Lung (tissue), 12 donors: ENCODE results near the gene WDR53. TPM values are rescaled to one million over a fixed set of nuclear protein-coding genes. Genes with fewer than 3 reads are reported as not detected.

Source experiments
- ATAC-seq: fragments of 200-7000 bp; cut with Tn5 transposase; one replicate; pipeline ENCODE4 v1.9.1; 2020; ENCODE audit warnings: moderate number of reproducible peaks; ENCODE audit not compliant: insufficient read depth, low FRiP score
- DNase-seq, 3 donors: peaks; one replicate each; pipeline ENCODE4 v3.0.0-alpha.2; 2013 to 2017
- H3K27ac ChIP-seq, 2 donors: one replicate each; pipeline ENCODE4 v1.5.1; 2013; ENCODE audit warnings: mild to moderate bottlenecking in 2 of 2, moderate library complexity in 2 of 2, control low read depth in 1 of 2, inconsistent platforms in 1 of 2, low read depth in 1 of 2, low read length in 1 of 2
- H3K27me3 ChIP-seq, 3 donors: one replicate each; pipeline ENCODE4 v1.5.1; 2013; ENCODE audit warnings: low read length in 2 of 3; ENCODE audit not compliant: control insufficient read depth in 3 of 3, insufficient read depth in 3 of 3
- H3K36me3 ChIP-seq, 4 donors: one replicate each; pipeline ENCODE4 v1.5.1; 2013; ENCODE audit warnings: low read length in 4 of 4, mild to moderate bottlenecking in 1 of 4, moderate library complexity in 1 of 4; ENCODE audit not compliant: control insufficient read depth in 4 of 4, insufficient read depth in 4 of 4
- H3K4me1 ChIP-seq, 5 donors: one replicate each; pipeline ENCODE4 v1.5.1; 2013; ENCODE audit warnings: low read length in 5 of 5, mild to moderate bottlenecking in 2 of 5, moderate library complexity in 1 of 5; ENCODE audit not compliant: control insufficient read depth in 5 of 5, insufficient read depth in 5 of 5
- H3K4me3 ChIP-seq: one replicate; pipeline ENCODE4 v1.5.1; 2013; ENCODE audit warnings: mild to moderate bottlenecking, control low read depth, moderate library complexity
- H3K9ac ChIP-seq, 2 donors: one replicate each; pipeline ENCODE4 v1.5.1; 2013; ENCODE audit warnings: low read length in 2 of 2, control low read depth in 1 of 2; ENCODE audit not compliant: insufficient read depth in 1 of 2
- H3K9me3 ChIP-seq, 4 donors: one replicate each; pipeline ENCODE4 v1.5.1; 2013; ENCODE audit warnings: low read length in 3 of 4, mild to moderate bottlenecking in 1 of 4, moderate library complexity in 1 of 4; ENCODE audit not compliant: control insufficient read depth in 4 of 4, insufficient read depth in 3 of 4
- CTCF ChIP-seq: IDR thresholded peaks from 2 replicates; pipeline ENCODE4 v1.5.1; 2012; ENCODE audit warnings: mild to moderate bottlenecking; ENCODE audit errors: control extremely low read depth, extremely low read depth
- WGBS, 2 donors: extraction: QIAGEN DNeasy Blood & Tissue Kit; methylation state at CpG; one replicate each; pipeline ENCODE4 v1.1.7; 2013; 5-methylcytosine and 5-hydroxymethylcytosine counted together
- polyA plus RNA-seq, 2 donors: library from polyadenylated mRNA; stranded (reverse); fragments of 200-250 nt; gene quantifications; one replicate each; pipeline ENCODE4 v1.2.1, GENCODE V29; 2013
- total RNA-seq, 2 donors: library from RNA; depleted of rRNA in 1 of 2; stranded (reverse); fragments of >200 nt in 1 of 2; gene quantifications; one replicate each; pipeline ENCODE4 v1.2.1, GENCODE V29; 2014 to 2021
- donor health status: control.
- donor health status: control.
- donor health status: Bipolar disorder and iron deficiency.
- donor health status: healthy.
- donor health status: DM: yes; HTN: yes; CAD: no.

Gene WDR53
- total and polyA plus RNA-seq, 4 donors, result 6.3 to 17.4 (median 9.5) TPM

- ATAC-seq (no peak), DNase-seq (no peak)
- H3K9me3 ChIP-seq, result peaks cover 2 to 31% (median 16%) of the 10 kb centered on the region in 4 donors
- H3K36me3 ChIP-seq, result no peaks in the 10 kb centered on the region
- no peak overlapping the region for H3K4me3 ChIP-seq
- no peaks in the 10 kb centered on the region for H3K27me3 ChIP-seq
- 89 to 95% methylated on average over 2 of the region's 2 CpGs for WGBS, 2 donors
- TF ChIP-seq CTCF, result no peak
- H3K4me1 ChIP-seq, result no peaks in the 10 kb centered on the region
- no peak overlapping the region for H3K9ac ChIP-seq
- H3K27ac ChIP-seq, result no peak overlapping the region
Measured at GRCh38 chr3:196517919-196518318, 50.4 kb downstream of the WDR53 start.

- Histone ChIP-seq H3K4me1 (no peaks in the 10 kb centered on the region), H3K9ac (no peak overlapping the region), H3K4me3 (no peak overlapping the region), H3K9me3 (peaks cover 2 to 30% (median 15%) of the 10 kb centered on the region in 4 donors), H3K27ac (no peak overlapping the region), H3K36me3 (no peaks in the 10 kb centered on the region), H3K27me3 (no peaks in the 10 kb centered on the region)
- TF ChIP-seq CTCF, result no peak
- no peak for DNase-seq
- 85 to 92% methylated on average over 2 of the region's 2 CpGs for WGBS, 2 donors
- no peak for ATAC-seq
Measured at GRCh38 chr3:196517162-196517800, 51.1 kb downstream of the WDR53 start.

GRCh38 chr3:196514913-196515621, 53.3 kb downstream of the WDR53 start, which contains the start of gene SMCO1:
Gene SMCO1, minus strand, starts transcription at chr3:196515346. Its CDS starts 137 bp downstream, at chr3:196515209.
- Histone ChIP-seq H3K27me3 (no peaks in the 10 kb centered on the region), H3K4me1 (no peaks in the 10 kb centered on the region), H3K9ac (no peak within 1 kb of the TSS), H3K9me3 (peaks cover 2 to 22% (median 11%) of the 10 kb centered on the region in 4 donors), H3K27ac (peak within 1 kb of the TSS in 1 of 2 donors; percentile 81), H3K36me3 (no peaks in the 10 kb centered on the region), H3K4me3 (no peak within 1 kb of the TSS)
- ATAC-seq (no peak), DNase-seq (no peak)
- TF ChIP-seq CTCF, result no peak
- WGBS, 2 donors, result 89 to 91% methylated on average over 10 of the region's 10 CpGs
